ENCODE results near the gene THY1. TPM values are rescaled to one million over a fixed set of nuclear protein-coding genes. Genes with fewer than 3 reads are reported as not detected.

THY1 gene
- total RNA-seq, 1 experiment from 2014 or later = 13.7 TPM

- no peak for TF ChIP-seq REST (IDR thresholded peaks at IDR 0.05; ENCODE audit: insufficient read depth in 1 of 2, low read depth in 2 of 2, low read length in 1 of 2)
- no peak for TF ChIP-seq SIN3A (IDR thresholded peaks at IDR 0.05; ENCODE audit: borderline replicate concordance, insufficient read depth, low read depth, low read length)
- TF ChIP-seq TCF7L2 (IDR thresholded peaks at IDR 0.05; ENCODE audit: low read depth, low read length) = no peak
- TF ChIP-seq CTCF (IDR thresholded peaks at IDR 0.05) = no peak
- no peak for TF ChIP-seq POLR2AphosphoS5 (IDR thresholded peaks at IDR 0.05; ENCODE audit: low read depth, low read length)
- no peak for ATAC-seq
- H3K9me3 ChIP-seq (ENCODE audit: control insufficient read depth, insufficient read depth, low read depth, low read length) = peaks cover 10% of the 10 kb centered on the region; the same call in 1 of the 2 replicates
- POLR2A ChIA-PET = no interaction called here
- no peaks in the 10 kb centered on the region; the same call in 1 of the 2 replicates for H3K4me1 ChIP-seq (ENCODE audit: control insufficient read depth, insufficient read depth, low read length)
- no peak overlapping the region for H3K4me3 ChIP-seq (ENCODE audit: low read depth in 2 of 2, low read length in 2 of 2)
- DNase-seq (ENCODE audit: low read depth, low spot score) = no peak
- intact Hi-C loops (cut with micrococcal nuclease; ENCODE audit: unreplicated experiment) = no loop called here
- BruUV-seq (replicated peaks) = no TSS peak
- CTCF ChIA-PET = interaction anchor here (0.7 kb wide), 2 partner anchors 12 to 66 kb away, joined by 4 to 7 read pairs; no protein-coding TSS in a partner anchor
- H3K27ac ChIP-seq (ENCODE audit: low read length) = no peak overlapping the region
- in situ Hi-C loops (cut with HindIII; ENCODE audit: low pct_unique_long_range_greater_than_20kb, low sequenced_read_pairs) = no loop called here
- H3K27me3 ChIP-seq (ENCODE audit: control insufficient read depth, insufficient read depth, low read length) = no peaks in the 10 kb centered on the region
- no peaks in the 10 kb centered on the region for H3K36me3 ChIP-seq (ENCODE audit: control insufficient read depth, insufficient read depth, low read length)
These were observed 18.1 kb downstream of the THY1 start for GRCh38 chr11:119404872-119405271.

- BruUV-seq (replicated peaks) = no TSS peak
- in situ Hi-C loops (cut with HindIII; ENCODE audit: low pct_unique_long_range_greater_than_20kb, low sequenced_read_pairs) = no loop called here
- intact Hi-C loops (cut with micrococcal nuclease; ENCODE audit: unreplicated experiment) = no loop called here
- H3K27me3 ChIP-seq (ENCODE audit: control insufficient read depth, insufficient read depth, low read length) = no peaks in the 10 kb centered on the region
- CTCF ChIA-PET = interaction anchor here (0.6 kb wide), 1 partner anchor 22 kb away, joined by 3 read pairs; no protein-coding TSS in a partner anchor
- no peaks in the 10 kb centered on the region; the same call in 1 of the 2 replicates for H3K4me1 ChIP-seq (ENCODE audit: control insufficient read depth, insufficient read depth, low read length)
- ATAC-seq (no peak), DNase-seq (ENCODE audit: low read depth, low spot score) (no peak)
- no peak overlapping the region for H3K4me3 ChIP-seq (ENCODE audit: low read depth in 2 of 2, low read length in 2 of 2)
- no peaks in the 10 kb centered on the region for H3K36me3 ChIP-seq (ENCODE audit: control insufficient read depth, insufficient read depth, low read length)
- TF ChIP-seq POLR2AphosphoS5 (IDR thresholded peaks at IDR 0.05; ENCODE audit: low read depth, low read length) = no peak
- POLR2A ChIA-PET = no interaction called here
- H3K27ac ChIP-seq (ENCODE audit: low read length) = no peak overlapping the region
- peaks cover 15% of the 10 kb centered on the region; the same call in 1 of the 2 replicates for H3K9me3 ChIP-seq (ENCODE audit: control insufficient read depth, insufficient read depth, low read depth, low read length)
These were observed 20.0 kb downstream of the THY1 start for GRCh38 chr11:119403021-119403420.

- no peak for DNase-seq (ENCODE audit: low read depth, low spot score)
- Histone ChIP-seq H3K4me1 (ENCODE audit: control insufficient read depth, insufficient read depth, low read length) (no peaks in the 10 kb centered on the region; the same call in 1 of the 2 replicates), H3K9me3 (ENCODE audit: control insufficient read depth, insufficient read depth, low read depth, low read length) (peaks cover 18% of the 10 kb centered on the region; the same call in 1 of the 2 replicates), H3K4me3 (ENCODE audit: low read depth in 2 of 2, low read length in 2 of 2) (no peak overlapping the region), H3K27ac (ENCODE audit: low read length) (no peak overlapping the region), H3K27me3 (ENCODE audit: control insufficient read depth, insufficient read depth, low read length) (no peaks in the 10 kb centered on the region), H3K36me3 (ENCODE audit: control insufficient read depth, insufficient read depth, low read length) (no peaks in the 10 kb centered on the region)
- no TSS peak for BruUV-seq (replicated peaks)
- intact Hi-C loops (cut with micrococcal nuclease; ENCODE audit: unreplicated experiment) (no loop called here), in situ Hi-C loops (cut with HindIII; ENCODE audit: low pct_unique_long_range_greater_than_20kb, low sequenced_read_pairs) (no loop called here)
- ATAC-seq = no peak
- ChIA-PET POLR2A (no interaction called here), CTCF (no interaction called here)
- TF ChIP-seq REST (IDR thresholded peaks at IDR 0.05; ENCODE audit: insufficient read depth in 1 of 2, low read depth in 2 of 2, low read length in 1 of 2) (no peak), CTCF (IDR thresholded peaks at IDR 0.05) (no peak), TCF7L2 (IDR thresholded peaks at IDR 0.05; ENCODE audit: low read depth, low read length) (no peak), POLR2AphosphoS5 (IDR thresholded peaks at IDR 0.05; ENCODE audit: low read depth, low read length) (no peak), SIN3A (IDR thresholded peaks at IDR 0.05; ENCODE audit: borderline replicate concordance, insufficient read depth, low read depth, low read length) (no peak)
These were observed 20.5 kb downstream of the THY1 start for GRCh38 chr11:119402470-119402869.
